ENCODE data around the gene RHBDL1. TPM values are rescaled to one million over a fixed set of nuclear protein-coding genes. Genes with fewer than 3 reads are reported as not detected.

Gene RHBDL1
- polyA plus RNA-seq, 3 donors from 2014 or later = not detected

DNA sequence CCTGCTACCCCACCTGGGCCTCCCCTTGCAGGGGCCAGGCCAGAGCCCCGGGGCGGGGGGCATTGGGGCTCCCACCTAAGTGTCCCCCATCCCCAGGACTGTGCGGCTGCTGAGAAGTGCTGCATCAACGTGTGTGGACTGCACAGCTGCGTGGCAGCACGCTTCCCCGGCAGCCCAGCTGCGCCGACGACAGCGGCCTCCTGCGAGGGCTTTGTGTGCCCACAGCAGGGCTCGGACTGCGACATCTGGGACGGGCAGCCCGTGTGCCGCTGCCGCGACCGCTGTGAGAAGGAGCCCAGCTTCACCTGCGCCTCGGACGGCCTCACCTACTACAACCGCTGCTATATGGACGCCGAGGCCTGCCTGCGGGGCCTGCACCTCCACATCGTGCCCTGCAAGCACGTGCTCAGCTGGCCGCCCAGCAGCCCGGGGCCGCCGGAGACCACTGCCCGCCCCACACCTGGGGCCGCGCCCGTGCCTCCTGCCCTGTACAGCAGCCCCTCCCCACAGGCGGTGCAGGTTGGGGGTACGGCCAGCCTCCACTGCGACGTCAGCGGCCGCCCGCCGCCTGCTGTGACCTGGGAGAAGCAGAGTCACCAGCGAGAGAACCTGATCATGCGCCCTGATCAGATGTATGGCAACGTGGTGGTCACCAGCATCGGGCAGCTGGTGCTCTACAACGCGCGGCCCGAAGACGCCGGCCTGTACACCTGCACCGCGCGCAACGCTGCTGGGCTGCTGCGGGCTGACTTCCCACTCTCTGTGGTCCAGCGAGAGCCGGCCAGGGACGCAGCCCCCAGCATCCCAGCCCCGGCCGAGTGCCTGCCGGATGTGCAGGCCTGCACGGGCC lies 42.8 kb upstream of the RHBDL1 start:
- H3K9me3 Mint-ChIP-seq = peaks cover 0 to 2% (median 0%) of the 10 kb centered on the region in 6 donors

DNA sequence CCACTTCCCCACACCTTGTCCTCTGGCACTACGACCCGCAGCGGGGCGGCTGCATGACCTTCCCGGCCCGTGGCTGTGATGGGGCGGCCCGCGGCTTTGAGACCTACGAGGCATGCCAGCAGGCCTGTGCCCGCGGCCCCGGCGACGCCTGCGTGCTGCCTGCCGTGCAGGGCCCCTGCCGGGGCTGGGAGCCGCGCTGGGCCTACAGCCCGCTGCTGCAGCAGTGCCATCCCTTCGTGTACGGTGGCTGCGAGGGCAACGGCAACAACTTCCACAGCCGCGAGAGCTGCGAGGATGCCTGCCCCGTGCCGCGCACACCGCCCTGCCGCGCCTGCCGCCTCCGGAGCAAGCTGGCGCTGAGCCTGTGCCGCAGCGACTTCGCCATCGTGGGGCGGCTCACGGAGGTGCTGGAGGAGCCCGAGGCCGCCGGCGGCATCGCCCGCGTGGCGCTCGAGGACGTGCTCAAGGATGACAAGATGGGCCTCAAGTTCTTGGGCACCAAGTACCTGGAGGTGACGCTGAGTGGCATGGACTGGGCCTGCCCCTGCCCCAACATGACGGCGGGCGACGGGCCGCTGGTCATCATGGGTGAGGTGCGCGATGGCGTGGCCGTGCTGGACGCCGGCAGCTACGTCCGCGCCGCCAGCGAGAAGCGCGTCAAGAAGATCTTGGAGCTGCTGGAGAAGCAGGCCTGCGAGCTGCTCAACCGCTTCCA lies 42.0 kb upstream of the RHBDL1 start:
- no peak overlapping the region for H3K27ac Mint-ChIP-seq
- peaks cover 0 to 9% of the 10 kb centered on the region in 2 donors for H3K4me1 Mint-ChIP-seq
- H3K27me3 Mint-ChIP-seq (ENCODE audit: low read depth in 3 of 3) = peaks cover 8 to 10% (median 9%) of the 10 kb centered on the region in 3 donors
- H3K4me3 Mint-ChIP-seq = no peak overlapping the region
- peaks cover 0 to 2% (median 0%) of the 10 kb centered on the region in 6 donors for H3K9me3 Mint-ChIP-seq
- DNase-seq = no peak
- H3K36me3 Mint-ChIP-seq = peaks cover 0 to 5% (median 0%) of the 10 kb centered on the region in 3 donors

More for the DNA sequence above, 42.8 kb upstream of the RHBDL1 start:
- DNase-seq = no peak
- Mint-ChIP-seq H3K36me3 (peaks cover 0 to 5% (median 0%) of the 10 kb centered on the region in 3 donors), H3K4me1 (peaks cover 0 to 7% of the 10 kb centered on the region in 2 donors), H3K4me3 (no peak overlapping the region), H3K27ac (no peak overlapping the region), H3K27me3 (ENCODE audit: low read depth in 3 of 3) (peaks cover 7 to 9% (median 8%) of the 10 kb centered on the region in 3 donors)

DNA sequence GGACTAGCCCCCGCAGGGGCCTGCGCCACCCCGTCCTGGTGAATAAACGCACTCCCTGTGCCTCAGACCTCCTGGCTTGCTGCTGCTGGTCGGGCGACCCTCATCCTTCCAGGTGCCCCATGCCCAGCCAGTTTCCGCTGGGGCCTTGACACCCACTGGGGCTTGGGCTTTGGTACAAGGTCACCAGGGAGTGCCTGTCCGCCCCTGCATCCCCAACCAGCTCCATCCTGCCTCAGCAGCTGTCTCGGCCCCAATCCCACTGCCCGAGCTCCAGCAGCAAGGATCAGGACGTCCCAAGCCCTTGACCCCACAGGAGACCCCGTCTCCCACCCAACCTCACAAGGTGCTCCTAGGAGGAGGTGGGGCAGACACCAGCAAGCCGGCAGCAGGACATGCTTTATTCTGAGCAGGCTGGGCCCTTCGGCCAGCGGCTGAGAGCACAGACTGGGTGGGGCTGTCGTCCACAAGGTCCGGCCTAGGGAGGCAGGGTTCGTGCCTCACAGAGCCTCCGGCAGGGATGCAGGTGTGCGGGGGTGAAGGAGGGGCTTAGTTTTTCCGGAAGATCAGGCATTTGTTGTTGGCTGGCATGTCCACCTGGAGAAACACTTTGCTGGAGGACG lies 41.3 kb upstream of the RHBDL1 start:
- H3K4me3 Mint-ChIP-seq = peak overlapping the region in 4 of 5 donors; percentile 14 to 64 (median 46)
- no peaks in the 10 kb centered on the region for H3K36me3 Mint-ChIP-seq
- peaks cover 0 to 2% (median 0%) of the 10 kb centered on the region in 6 donors for H3K9me3 Mint-ChIP-seq
- no peak overlapping the region for H3K27ac Mint-ChIP-seq
- H3K4me1 Mint-ChIP-seq = peaks cover 0 to 9% of the 10 kb centered on the region in 2 donors
- no peak for DNase-seq
- H3K27me3 Mint-ChIP-seq (ENCODE audit: low read depth in 3 of 3) = peaks cover 8 to 10% (median 9%) of the 10 kb centered on the region in 3 donors

DNA sequence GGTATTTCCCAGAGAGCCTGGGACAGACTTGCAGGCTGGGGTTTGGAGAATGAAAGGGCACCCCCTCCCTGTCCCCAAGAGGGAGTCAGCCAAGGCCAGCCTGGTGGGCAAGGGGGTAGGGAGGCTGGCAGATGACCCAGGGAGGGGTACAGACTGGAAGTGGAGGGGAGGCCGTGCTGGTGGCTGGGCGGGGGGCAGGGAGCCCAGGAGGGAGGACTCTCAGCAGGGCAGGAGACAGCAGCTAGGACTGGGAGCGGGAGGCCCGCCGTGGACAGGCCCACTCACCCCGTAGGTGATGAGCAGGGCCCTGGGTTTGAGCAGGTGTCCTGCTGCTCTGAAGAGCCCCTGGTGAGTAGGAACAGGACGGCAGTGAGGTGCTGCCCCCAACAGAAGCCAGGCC lies 40.5 kb upstream of the RHBDL1 start:
- no peak for DNase-seq
- Mint-ChIP-seq H3K4me1 (peaks cover 0 to 9% of the 10 kb centered on the region in 2 donors), H3K27ac (no peak overlapping the region), H3K4me3 (peak overlapping the region; percentile 20 to 75 (median 52)), H3K9me3 (peaks cover 0 to 2% (median 0%) of the 10 kb centered on the region in 6 donors), H3K36me3 (no peaks in the 10 kb centered on the region), H3K27me3 (ENCODE audit: low read depth in 3 of 3) (peaks cover 8 to 10% (median 9%) of the 10 kb centered on the region in 3 donors)

DNA sequence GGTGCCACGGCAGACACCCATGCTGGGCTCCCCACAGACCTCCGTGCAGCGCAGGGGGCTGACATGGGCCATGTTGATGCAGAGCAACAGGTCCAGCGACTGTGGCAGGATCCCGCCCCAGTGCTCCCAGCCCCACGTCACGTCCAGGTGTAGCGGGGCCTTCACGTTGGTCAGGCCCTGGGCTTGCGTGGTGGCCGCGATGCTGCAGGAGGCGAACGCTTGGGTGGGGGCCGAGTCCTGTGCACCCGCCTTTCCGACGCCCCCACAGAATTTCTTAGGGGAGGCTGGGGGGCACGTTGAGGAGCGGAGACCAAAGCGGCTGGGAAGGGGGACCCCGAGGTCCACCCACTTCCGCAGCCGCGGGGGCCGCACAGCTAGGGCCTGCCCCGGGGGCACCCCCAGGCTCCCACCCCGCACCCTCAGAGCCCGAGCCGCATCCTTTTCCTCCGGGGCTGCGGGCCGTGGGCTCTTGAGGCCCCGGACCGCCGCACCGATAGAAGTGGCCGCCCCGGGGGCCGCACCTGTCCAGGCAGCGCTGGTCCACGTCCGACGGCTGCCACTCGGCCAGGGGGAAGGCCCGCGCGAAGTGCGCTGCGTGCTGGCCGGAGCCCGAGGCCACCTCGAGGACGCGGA lies 39.8 kb upstream of the RHBDL1 start:
- H3K4me1 Mint-ChIP-seq = peaks cover 0 to 12% of the 10 kb centered on the region in 2 donors
- peak in 1 of 3 donors; percentile 11 for DNase-seq

DNA sequence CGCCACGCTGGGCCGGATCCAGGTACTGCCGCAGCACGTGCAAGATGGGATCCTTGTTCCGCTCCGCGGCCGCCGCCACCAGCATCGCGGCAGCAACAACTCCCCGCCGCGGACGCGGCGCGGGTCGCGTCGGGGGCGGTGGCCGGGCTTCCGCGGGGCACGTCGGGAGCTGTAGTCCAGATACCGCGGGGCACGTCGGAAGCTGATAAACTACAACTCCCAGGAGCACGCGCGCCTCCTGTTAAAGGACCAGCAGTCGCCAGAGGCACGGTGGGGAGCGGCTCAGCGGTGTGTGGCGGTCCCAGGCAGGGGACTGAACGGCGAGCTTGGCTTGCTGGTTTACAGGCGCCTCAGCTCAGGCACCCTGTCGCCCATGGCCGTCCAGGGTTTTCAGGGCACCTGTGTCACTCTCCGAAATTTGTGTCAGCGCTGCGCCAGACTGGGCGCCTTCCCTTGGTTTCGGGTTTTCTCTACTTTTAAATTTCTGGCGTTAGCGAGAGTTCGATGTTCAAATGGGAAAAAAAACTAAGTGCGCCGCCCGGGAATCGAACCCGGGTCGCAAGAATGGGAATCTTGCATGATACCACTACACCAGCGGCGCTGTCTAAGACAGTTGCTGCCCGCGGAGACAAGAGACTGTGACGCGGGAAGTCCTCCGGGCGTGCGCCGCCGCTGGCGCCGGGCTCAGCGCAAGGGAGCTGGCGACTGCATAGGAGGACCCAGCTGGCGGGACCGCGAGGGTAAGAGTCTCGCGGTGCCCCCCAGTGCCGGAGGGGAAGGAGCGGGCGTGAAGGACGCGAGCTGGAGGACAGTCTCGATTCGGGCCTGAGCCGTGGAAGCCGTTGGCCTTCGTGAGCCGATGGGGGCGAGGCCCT lies 39.0 kb upstream of the RHBDL1 start, which contains the start of gene METTL26:
METTL26 (minus strand) TSS at position 100 of the 875 bp plus-strand sequence; CDS start at position 85, 15 bp downstream.
- no peaks in the 10 kb centered on the region for H3K36me3 Mint-ChIP-seq
- peak within 1 kb of the TSS; percentile 95 to 99 (median 98) for H3K4me3 Mint-ChIP-seq
- H3K27me3 Mint-ChIP-seq (ENCODE audit: low read depth in 3 of 3) = peaks cover 8 to 10% (median 9%) of the 10 kb centered on the region in 3 donors
- peaks cover 0 to 13% of the 10 kb centered on the region in 2 donors for H3K4me1 Mint-ChIP-seq
- peak; percentile 92 for DNase-seq
- H3K27ac Mint-ChIP-seq = peak within 1 kb of the TSS; percentile 90 to 98 (median 96)
- peaks cover 0 to 2% (median 0%) of the 10 kb centered on the region in 6 donors for H3K9me3 Mint-ChIP-seq

More for the DNA sequence above, 39.8 kb upstream of the RHBDL1 start:
- H3K36me3 Mint-ChIP-seq = no peaks in the 10 kb centered on the region
- peak overlapping the region in 1 of 6 donors; percentile 94 for H3K27ac Mint-ChIP-seq
- peaks cover 0 to 2% (median 0%) of the 10 kb centered on the region in 6 donors for H3K9me3 Mint-ChIP-seq
- peaks cover 8 to 10% (median 9%) of the 10 kb centered on the region in 3 donors for H3K27me3 Mint-ChIP-seq (ENCODE audit: low read depth in 3 of 3)
- peak overlapping the region; percentile 18 to 98 (median 38) for H3K4me3 Mint-ChIP-seq

DNA sequence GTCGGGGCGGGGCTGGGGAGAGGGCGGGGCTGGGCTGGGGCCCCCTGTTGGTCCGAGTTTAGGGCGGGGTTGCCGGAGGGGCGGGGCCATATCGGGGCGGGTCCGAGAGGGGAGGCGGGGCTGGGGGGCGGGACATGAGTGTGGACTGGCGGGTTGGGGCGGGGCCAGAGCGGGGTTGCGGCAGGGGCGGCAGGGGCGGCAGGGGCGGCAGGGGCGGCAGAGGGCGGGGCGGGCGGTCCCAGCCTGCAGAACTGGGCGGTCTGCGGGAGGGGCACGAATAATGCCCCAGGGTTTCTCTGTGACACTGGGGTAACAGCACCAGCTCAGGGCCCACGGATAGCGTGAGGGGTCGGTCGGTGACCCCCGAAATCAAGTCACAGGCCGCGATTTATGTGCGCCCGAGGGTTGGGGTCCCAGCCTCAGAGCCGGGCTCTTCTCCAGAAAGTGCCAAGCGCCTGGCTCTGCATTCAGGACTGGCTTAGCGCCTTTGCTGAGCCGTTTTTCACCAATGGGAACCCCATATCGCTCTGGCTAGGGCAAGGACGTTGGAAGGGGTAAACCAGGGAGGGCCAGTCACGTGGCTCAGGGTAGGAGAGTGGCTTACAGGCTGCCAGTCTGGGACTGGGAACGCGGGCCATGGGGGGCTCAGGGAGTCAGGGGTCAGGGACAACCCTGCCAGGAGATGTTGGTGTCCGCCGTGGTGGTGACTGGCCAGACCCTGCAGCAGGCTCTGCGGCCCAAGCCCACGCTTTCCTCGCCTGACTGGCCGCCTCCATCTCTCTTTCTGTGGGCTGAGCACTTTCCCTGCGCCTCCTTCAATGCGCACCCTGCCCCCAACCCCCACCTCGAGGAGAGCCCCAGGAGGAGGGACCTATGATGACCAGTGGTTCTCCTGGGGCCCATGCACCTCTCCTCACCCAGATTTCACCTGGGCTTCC lies 38.1 kb upstream of the RHBDL1 start:
- Mint-ChIP-seq H3K9me3 (peaks cover 0 to 2% (median 0%) of the 10 kb centered on the region in 6 donors), H3K36me3 (no peaks in the 10 kb centered on the region), H3K27ac (peak overlapping the region; percentile 17 to 98 (median 96)), H3K27me3 (ENCODE audit: low read depth in 3 of 3) (peaks cover 8 to 10% (median 9%) of the 10 kb centered on the region in 3 donors), H3K4me3 (peak overlapping the region; percentile 95 to 99 (median 98)), H3K4me1 (peaks cover 0 to 13% of the 10 kb centered on the region in 2 donors)
- no peak for DNase-seq

DNA sequence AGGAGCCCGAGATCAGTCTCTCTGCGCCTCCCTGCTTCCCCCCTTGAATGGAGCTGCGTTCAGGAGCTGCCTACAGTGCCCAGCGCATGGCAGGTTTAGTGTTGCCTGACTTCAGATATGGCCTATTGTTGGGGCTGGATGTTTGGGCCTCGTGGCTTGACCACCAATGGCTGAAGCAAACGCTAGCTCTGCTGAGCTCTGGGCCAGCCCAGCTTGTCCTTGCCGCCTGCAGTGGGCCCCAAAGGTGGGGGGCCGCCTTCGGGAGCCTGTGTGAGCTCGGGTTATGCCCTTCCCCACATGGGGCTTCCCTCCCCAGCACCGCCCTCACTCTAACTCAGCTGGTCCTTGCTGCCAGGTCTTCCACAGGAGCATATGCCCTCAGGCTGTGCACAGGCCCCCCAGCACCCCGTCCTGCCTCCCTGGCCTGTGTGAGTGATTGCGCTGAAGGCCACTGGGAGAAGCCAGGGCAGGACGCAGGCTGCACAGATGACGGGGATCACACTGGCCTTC lies 37.4 kb upstream of the RHBDL1 start:
- Mint-ChIP-seq H3K9me3 (peaks cover 0 to 2% (median 0%) of the 10 kb centered on the region in 6 donors), H3K4me3 (peak overlapping the region in 3 of 5 donors; percentile 32 to 60 (median 58)), H3K27me3 (ENCODE audit: low read depth in 3 of 3) (peaks cover 8 to 10% (median 9%) of the 10 kb centered on the region in 3 donors), H3K4me1 (peaks cover 0 to 16% of the 10 kb centered on the region in 2 donors), H3K27ac (peak overlapping the region in 1 of 6 donors; percentile 45), H3K36me3 (no peaks in the 10 kb centered on the region)
- DNase-seq = no peak

DNA sequence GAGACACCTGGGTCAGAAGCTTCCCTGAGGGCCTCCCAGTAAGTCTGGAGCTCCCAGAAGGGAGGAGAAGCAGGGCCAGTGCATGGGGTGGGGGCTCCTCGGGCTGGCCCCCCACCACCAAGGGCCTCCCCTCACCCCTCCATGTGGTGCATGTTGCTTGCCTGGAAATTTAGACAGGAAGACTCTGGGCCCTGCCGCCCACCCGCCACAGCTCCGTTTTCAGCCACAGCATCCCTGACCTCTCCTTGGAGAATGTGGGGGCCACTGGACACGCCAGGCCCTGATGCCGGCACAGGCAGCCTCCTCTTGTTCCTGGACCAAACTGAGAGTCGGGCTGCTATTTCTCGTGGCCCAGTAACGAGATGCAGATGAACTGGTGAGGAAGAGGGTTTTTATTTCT lies 36.6 kb upstream of the RHBDL1 start:
- DNase-seq = no peak
- peaks cover 8 to 10% (median 9%) of the 10 kb centered on the region in 3 donors for H3K27me3 Mint-ChIP-seq (ENCODE audit: low read depth in 3 of 3)
- H3K4me3 Mint-ChIP-seq = peak overlapping the region in 1 of 5 donors; percentile 36
- peaks cover 0 to 2% (median 0%) of the 10 kb centered on the region in 6 donors for H3K9me3 Mint-ChIP-seq
- no peak overlapping the region for H3K27ac Mint-ChIP-seq
- H3K4me1 Mint-ChIP-seq = peaks cover 0 to 16% of the 10 kb centered on the region in 2 donors
- H3K36me3 Mint-ChIP-seq = no peaks in the 10 kb centered on the region

DNA sequence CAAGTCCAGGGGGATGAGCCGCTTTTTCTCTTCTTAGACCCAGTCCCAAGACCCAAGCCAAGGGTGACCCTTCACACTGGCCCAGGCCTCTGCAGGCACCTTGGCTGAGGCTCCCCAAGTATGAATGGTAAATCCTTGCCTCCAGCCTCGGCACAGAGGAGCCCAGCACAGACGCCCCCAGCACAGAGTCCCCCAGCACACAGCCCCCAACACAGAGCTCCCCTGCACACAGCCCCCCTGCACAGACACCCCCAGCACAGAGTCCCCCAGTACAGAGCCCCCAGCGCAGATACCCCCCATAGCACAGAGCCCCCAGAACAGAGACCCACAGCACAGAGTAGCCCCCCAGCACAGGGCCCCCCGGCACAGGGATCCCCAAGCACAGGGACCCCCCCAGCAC lies 34.9 kb upstream of the RHBDL1 start:
- H3K4me1 Mint-ChIP-seq = peaks cover 0 to 17% of the 10 kb centered on the region in 2 donors
- H3K27me3 Mint-ChIP-seq (ENCODE audit: low read depth in 3 of 3) = peaks cover 8 to 10% (median 9%) of the 10 kb centered on the region in 3 donors
- peak overlapping the region; percentile 20 to 77 (median 57) for H3K4me3 Mint-ChIP-seq
- H3K9me3 Mint-ChIP-seq = peaks cover 0 to 2% (median 0%) of the 10 kb centered on the region in 6 donors
- no peak for DNase-seq
- H3K27ac Mint-ChIP-seq = no peak overlapping the region
- H3K36me3 Mint-ChIP-seq = no peaks in the 10 kb centered on the region
